PC-9 (cell line): Measurements from ENCODE around the gene APOH.

ENCODE experiments used
- EZH2 ChIP-seq: fragments of 200-600 bp; sonication (generic); IDR thresholded peaks from 2 replicates; pipeline ENCODE4 v1.8.0; 2017; ENCODE audit warnings: antibody characterized with exemption, low read depth
- TF ChIP-seq, protein P1 (sequence below): fragments of 200-600 bp; sonication (generic); conservative IDR thresholded peaks from 2 replicates; pipeline ENCODE4 v1.6.1; 2017; ENCODE audit warnings: mixed run types, antibody characterized with exemption, mild to moderate bottlenecking, moderate library complexity

DNA sequence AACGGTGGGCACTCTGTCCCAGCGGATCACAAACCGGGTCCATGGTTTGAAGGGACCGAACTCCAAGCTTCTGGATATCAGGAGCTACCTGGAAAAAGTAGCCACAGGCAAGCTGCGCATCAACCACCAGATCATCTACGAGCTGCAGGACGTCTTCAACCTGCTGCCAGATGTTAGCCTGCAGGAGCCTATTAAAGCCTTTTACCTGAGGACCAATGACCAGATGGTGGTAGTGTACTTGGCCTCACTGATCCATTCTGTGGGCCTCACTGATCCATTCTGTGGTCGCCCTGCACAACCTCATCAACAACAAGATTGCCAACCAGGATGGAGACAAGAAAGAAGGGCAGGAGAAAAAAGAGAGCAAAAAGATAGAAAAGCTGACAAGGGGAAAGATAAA is 31.0 kb downstream of the APOH start:
- TF ChIP-seq, protein P1, sequence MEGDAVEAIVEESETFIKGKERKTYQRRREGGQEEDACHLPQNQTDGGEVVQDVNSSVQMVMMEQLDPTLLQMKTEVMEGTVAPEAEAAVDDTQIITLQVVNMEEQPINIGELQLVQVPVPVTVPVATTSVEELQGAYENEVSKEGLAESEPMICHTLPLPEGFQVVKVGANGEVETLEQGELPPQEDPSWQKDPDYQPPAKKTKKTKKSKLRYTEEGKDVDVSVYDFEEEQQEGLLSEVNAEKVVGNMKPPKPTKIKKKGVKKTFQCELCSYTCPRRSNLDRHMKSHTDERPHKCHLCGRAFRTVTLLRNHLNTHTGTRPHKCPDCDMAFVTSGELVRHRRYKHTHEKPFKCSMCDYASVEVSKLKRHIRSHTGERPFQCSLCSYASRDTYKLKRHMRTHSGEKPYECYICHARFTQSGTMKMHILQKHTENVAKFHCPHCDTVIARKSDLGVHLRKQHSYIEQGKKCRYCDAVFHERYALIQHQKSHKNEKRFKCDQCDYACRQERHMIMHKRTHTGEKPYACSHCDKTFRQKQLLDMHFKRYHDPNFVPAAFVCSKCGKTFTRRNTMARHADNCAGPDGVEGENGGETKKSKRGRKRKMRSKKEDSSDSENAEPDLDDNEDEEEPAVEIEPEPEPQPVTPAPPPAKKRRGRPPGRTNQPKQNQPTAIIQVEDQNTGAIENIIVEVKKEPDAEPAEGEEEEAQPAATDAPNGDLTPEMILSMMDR: no peak
- no peak for TF ChIP-seq EZH2
